SKM-1 treated with dmso at 0.1 percent for 144 hours (cell line): ENCODE measurements around the gene RAB3GAP2.
A peak's percentile ranks its signal among the peaks of the same experiment; 100 is the strongest.
"Not testable (repeated sequence)": the region's sequence is repeated elsewhere in the genome, so short reads cannot be mapped to it uniquely, and the experiment has no call there.

ENCODE experiments used
- DNase-seq: peaks from one replicate; lab custom pipeline; 2025; ENCODE audit not compliant: unreplicated experiment; lab: John Stamatoyannopoulos, UW

Gene RAB3GAP2

GRCh38 chr1:220156620-220157146 is 115.6 kb downstream of the RAB3GAP2 start:
- no peak for DNase-seq

- DNase-seq = no peak
These were observed 119.1 kb downstream of the RAB3GAP2 start for GRCh38 chr1:220153147-220153546.

DNA sequence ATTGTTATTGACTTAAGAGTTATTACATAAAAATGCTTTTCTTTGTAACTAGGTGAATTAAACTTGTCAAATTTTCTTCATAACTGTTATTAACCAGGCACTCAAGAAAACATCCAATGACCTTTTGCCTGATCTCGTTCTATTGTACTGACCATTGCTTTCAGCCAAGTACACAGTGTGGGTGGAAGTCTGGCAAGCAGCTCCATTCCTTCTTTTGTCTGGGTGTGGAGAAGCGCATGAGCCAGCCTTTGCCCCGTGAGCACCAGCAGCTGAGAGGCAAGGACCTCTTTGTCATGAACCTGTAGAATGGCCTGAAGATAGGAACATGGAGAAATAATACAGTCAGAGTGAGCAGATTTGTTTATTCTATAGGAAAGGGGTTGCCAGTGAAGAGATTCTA is 120.8 kb downstream of the RAB3GAP2 start:
- DNase-seq = no peak

- no peak for DNase-seq
These were observed 122.5 kb downstream of the RAB3GAP2 start for GRCh38 chr1:220149742-220150141.

DNA sequence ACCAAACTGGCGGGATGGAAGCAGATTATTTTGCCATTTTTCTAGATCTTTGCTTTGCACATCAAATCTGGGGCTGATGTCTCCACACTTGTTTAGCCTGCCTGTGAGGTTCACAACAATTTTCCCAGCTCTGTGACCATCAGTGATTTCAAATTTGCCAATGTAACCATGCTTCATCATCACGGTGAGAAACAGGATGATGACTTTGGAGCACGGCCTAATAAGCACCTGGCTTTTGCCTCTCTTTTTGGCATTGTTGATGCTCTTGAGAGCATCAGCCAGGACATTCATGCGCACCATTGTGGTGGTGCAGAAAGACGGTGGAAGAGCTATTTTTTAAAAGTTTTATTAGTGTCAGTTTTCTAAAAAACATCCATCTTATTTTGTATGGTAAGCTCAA is 128.2 kb downstream of the RAB3GAP2 start:
- no peak for DNase-seq

GRCh38 chr1:220139966-220140365 is 132.3 kb downstream of the RAB3GAP2 start:
- DNase-seq = no peak

DNA sequence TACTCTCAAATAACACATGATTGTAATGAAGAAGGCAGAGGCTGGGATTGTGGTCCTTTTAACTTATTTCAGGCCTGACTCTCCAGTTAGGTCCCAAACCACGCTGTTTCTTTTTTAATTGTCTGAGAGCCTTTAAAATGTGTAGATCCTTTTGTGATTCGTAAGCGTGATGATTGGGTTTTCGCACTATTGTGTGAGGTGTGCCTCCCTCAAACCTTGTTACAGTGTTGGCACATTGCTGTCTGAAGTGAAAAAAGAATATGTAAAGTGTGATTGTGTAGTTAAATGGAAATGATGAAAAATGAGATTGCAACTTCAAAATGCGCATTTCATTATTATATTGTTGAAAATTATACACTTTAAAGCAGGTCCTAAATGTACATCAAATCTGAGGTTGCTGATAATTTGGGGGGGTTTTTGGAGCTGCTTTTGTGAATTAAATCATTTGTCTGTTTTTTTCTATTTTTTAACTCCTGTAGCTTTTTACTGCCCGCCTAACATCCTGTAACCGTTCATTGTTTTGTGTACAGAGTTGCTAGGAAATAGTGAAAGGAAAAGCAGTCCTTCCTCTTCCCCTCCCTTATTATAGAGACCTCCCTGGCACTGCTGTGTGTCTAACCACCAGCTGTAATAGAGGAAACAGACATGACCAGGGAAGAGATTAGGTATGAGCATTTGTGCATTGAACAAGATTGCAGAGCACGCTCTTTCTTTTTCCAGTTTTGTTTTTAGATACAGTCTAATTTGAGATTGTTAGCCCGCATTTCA is 135.1 kb downstream of the RAB3GAP2 start:
- no peak for DNase-seq

DNA sequence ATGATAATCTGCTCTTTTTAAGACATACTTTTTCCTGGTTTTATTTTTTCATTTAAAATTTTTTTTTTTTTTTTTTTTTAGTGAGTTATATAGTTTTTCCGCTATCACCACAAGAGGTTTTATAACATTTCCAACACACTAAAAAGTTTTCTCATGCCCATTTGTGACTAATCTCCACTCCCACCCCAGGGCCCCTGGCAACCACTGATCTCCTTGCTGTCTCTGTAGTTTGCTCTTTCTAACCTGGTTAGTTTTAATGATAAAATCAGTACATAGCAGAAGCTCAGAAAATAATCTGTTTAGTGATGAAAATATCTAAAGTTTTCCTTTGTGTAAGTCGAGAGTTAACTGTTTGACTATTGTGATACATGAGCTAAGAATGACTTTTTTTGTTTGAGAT is 136.5 kb downstream of the RAB3GAP2 start:
- DNase-seq = no peak

DNA sequence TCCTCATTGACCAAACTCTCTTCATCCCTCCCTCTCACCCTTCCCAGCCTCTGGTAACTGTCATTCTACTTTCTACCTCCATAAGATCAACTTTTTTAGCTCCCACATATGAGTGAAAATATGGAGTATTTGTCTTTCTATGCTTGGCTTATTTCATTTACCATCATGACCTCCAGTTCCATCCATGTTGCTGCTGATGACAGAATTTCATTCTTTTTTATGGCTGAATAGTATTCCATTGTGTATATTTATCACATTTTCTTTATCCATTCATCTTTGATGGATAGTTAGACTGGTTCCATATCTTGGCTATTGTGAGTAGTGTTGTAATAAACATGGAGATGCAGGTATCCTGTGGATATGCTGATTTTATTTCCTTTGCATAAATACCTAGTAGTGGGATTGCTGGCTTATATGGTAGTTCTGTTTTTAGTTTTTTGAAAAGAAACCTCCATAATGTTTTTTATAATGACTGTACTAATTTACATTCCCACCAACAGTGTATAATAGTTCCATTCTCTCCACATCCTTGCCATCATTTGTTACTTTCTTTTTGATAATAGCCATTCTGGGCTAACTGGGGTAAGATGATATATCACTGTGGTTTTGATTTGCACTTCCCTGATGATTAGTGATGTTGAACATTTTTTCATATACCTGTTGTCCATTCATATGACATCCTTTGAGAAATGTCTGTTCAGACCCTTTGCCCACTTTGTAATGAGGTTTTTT is 142.6 kb downstream of the RAB3GAP2 start:
- no peak for DNase-seq

- no peak for DNase-seq
These were observed 145.2 kb downstream of the RAB3GAP2 start for GRCh38 chr1:220127076-220127475.

- peak; percentile 53 for DNase-seq
These were observed 147.7 kb downstream of the RAB3GAP2 start for GRCh38 chr1:220124542-220124941.

GRCh38 chr1:220123889-220124288 is 148.4 kb downstream of the RAB3GAP2 start:
- peak; percentile 54 for DNase-seq

GRCh38 chr1:220123066-220123465 is 149.2 kb downstream of the RAB3GAP2 start:
- DNase-seq = no peak

- no peak for DNase-seq
These were observed 150.3 kb downstream of the RAB3GAP2 start for GRCh38 chr1:220121791-220122530.

DNA sequence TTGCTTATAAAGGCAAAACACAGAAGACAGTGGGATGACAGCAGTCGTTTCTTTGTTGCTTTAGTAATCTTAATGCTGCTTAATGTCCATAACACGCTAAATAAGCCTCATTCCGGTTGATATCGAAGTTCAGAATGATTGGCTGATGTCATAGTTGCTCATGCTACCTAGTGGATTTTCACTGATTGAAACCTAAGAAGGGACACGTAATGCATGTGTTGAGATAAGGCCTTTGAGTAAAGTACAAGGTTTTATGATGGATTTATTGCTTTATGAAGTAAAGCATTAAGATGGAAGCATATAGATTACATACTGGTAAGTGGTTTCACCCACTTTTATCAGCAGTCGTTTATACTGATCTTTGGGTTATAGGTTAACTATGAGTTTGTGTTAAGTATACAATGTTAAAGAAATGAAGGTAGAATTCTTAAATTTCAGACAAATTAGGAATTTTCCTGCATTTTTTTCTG is 153.2 kb downstream of the RAB3GAP2 start:
- DNase-seq = no peak

DNA sequence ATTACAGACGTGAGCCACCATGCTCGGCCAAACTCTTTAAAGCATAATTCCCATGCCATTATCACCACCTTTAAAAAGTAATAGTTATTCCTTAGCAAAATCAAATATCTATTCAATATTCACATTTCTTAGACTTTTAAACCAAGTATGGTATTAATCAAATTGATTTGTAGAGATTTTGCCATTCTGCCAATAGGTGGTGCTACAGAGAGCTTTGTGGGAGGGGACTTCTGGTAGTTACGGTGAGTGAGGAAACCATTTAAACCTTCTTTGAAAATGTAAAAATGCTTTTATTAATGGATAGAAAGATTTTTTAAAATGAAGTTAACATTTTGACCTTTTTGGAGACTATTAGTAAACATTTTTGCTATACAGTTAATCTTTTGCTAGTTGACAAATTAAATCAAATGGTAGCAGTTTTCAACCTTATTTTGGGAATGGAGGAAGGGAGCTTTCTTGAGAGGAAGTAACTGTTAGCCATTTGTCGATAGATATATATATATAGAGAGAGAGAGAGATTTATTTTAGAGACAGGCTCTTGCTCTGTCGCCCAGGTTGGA is 159.0 kb downstream of the RAB3GAP2 start:
- DNase-seq = peak; percentile 52

DNA sequence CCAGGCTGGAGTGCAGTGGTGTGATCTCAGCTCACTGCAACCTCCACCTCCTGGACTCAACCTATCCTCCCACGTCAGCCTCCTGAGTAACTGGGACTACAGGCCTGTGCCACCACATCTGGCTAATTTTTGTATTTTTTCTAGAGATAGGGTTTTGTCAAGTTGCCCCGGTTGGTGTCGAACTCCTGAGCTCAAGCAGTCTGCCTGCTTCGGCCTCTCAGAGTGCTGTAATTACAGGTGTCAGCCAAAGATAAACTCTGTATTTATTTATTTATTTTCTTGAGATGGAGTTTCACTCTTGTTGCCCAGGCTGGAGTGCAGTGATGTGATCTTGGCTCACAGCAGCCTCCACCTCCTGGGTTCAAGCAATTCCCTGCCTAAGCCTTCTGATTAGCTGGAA is 159.7 kb downstream of the RAB3GAP2 start:
- DNase-seq = not testable (repeated sequence)

DNA sequence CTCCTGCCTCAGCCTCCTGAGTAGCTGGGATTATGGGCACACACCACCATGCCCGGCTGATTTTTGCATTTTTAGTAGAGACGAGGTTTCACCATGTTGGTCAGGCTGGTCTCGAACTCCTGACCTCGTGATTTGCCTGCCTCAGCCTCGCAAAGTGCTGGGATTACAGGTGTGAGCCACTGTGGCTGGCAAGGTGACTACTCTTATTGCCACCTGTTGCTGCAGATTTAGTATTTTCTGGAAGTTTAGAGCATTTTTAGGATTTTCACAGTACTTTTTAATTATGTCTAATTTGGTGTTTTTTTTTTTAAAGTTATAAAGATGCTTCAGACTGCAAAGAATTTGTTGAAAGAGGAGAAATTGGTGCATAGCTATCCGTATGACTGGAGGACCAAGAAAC is 161.8 kb downstream of the RAB3GAP2 start:
- not testable (repeated sequence) for DNase-seq

GRCh38 chr1:220099826-220100225 is 172.4 kb downstream of the RAB3GAP2 start:
- no peak for DNase-seq
